GM23338 (cell line): ENCODE measurements around the gene NFX1. TPM values are rescaled to one million over a fixed set of nuclear protein-coding genes. Genes with fewer than 3 reads are reported as not detected.

ENCODE experiments used
- ATAC-seq: fragments of 200-7000 bp; cut with Tn5 transposase; 3 replicates; pipeline ENCODE4 v1.9.1; 2020
- DNase-seq: peaks from one replicate; pipeline ENCODE4 v3.0.0-alpha.2; 2015; ENCODE audit warnings: low spot score
- H2AFZ ChIP-seq: fragments of 200-600 bp; sonication (generic); 2 replicates; pipeline ENCODE4 v1.8.0; 2016; ENCODE audit warnings: antibody characterized with exemption, mild to moderate bottlenecking, moderate library complexity
- H3F3A ChIP-seq: fragments of 200-600 bp; sonication (generic); replicated peaks from 2 replicates; pipeline ENCODE4 v1.8.0; 2017; ENCODE audit warnings: antibody characterized with exemption, mixed run types, low read depth
- H3K27ac ChIP-seq: fragments of 200-600 bp; sonication (generic); 2 replicates; pipeline ENCODE4 v1.6.1; 2016; ENCODE audit warnings: low read depth
- H3K27me3 ChIP-seq: fragments of 200-600 bp; sonication (generic); 2 replicates; pipeline ENCODE4 v1.8.0; 2016; ENCODE audit warnings: mild to moderate bottlenecking, mixed run types, moderate library complexity; ENCODE audit not compliant: insufficient read depth
- H3K36me3 ChIP-seq: fragments of 200-600 bp; sonication (generic); 2 replicates; pipeline ENCODE4 v1.8.0; 2016; ENCODE audit warnings: mild to moderate bottlenecking; ENCODE audit not compliant: insufficient read depth
- H3K4me1 ChIP-seq: fragments of 200-600 bp; sonication (generic); 2 replicates; pipeline ENCODE4 v1.8.0; 2016; ENCODE audit warnings: mild to moderate bottlenecking, moderate library complexity; ENCODE audit not compliant: insufficient read depth
- H3K4me2 ChIP-seq: fragments of 200-600 bp; sonication (generic); 2 replicates; pipeline ENCODE4 v1.7.1; 2017; ENCODE audit warnings: mixed run types
- H3K4me3 ChIP-seq: fragments of 200-600 bp; sonication (generic); 2 replicates; pipeline ENCODE4 v1.6.1; 2016; ENCODE audit warnings: mixed run types
- H3K79me2 ChIP-seq: fragments of 200-600 bp; sonication (generic); replicated peaks from 2 replicates; pipeline ENCODE4 v1.8.0; 2017; ENCODE audit warnings: mild to moderate bottlenecking; ENCODE audit not compliant: insufficient read depth
- H3K9me2 ChIP-seq: fragments of 200-600 bp; sonication (generic); 2 replicates; pipeline ENCODE4 v1.8.0; 2017; ENCODE audit not compliant: insufficient read depth
- H4K20me1 ChIP-seq: fragments of 200-600 bp; sonication (generic); replicated peaks from 2 replicates; pipeline ENCODE4 v1.8.0; 2017; ENCODE audit warnings: mild to moderate bottlenecking; ENCODE audit not compliant: insufficient read depth
- H3K27ac Mint-ChIP-seq: 2 replicates; pipeline ENCODE4 v1.8.0; 2020; ENCODE audit warnings: inconsistent platforms, mild to moderate bottlenecking, moderate library complexity, mixed read lengths
- H3K27me3 Mint-ChIP-seq: 3 replicates; pipeline ENCODE4 v1.8.0; 2022; ENCODE audit warnings: low read depth, mild to moderate bottlenecking, moderate library complexity, mixed read lengths, inconsistent platforms; ENCODE audit not compliant: insufficient read depth, poor library complexity
- H3K36me3 Mint-ChIP-seq: 3 replicates; pipeline ENCODE4 v1.8.0; 2021; ENCODE audit warnings: low read depth, mild to moderate bottlenecking, inconsistent platforms, moderate library complexity, mixed read lengths
- H3K4me1 Mint-ChIP-seq: 3 replicates; pipeline ENCODE4 v1.8.0; 2020; ENCODE audit warnings: mild to moderate bottlenecking, inconsistent platforms, mixed read lengths
- H3K4me3 Mint-ChIP-seq: 3 replicates; pipeline ENCODE4 v1.8.0; 2021; ENCODE audit warnings: moderate library complexity, mild to moderate bottlenecking, inconsistent platforms, mixed read lengths
- H3K9me3 Mint-ChIP-seq: 3 replicates; pipeline ENCODE4 v1.8.0; 2020; ENCODE audit warnings: moderate library complexity, mild to moderate bottlenecking, inconsistent platforms, mixed read lengths
- EZH2 ChIP-seq: fragments of 200-600 bp; sonication (generic); IDR thresholded peaks from one replicate; pipeline ENCODE4 v1.8.0; 2017; ENCODE audit warnings: antibody characterized with exemption, mild to moderate bottlenecking, low read depth; ENCODE audit not compliant: unreplicated experiment
- JUNB ChIP-seq: IDR thresholded peaks from one replicate; pipeline ENCODE4 v1.6.1; 2016; ENCODE audit warnings: antibody characterized with exemption; ENCODE audit not compliant: unreplicated experiment
- POLR2AphosphoS5 ChIP-seq: IDR thresholded peaks from 2 replicates; pipeline ENCODE4 v1.6.1; 2016; ENCODE audit warnings: antibody characterized with exemption, low read depth
- ZNF114 ChIP-seq: fragments of 250-450 bp; sonication (Bioruptor Pico); IDR thresholded peaks from 2 replicates; pipeline ENCODE4 v1.5.0; 2020; ENCODE audit warnings: mild to moderate bottlenecking, moderate library complexity
- ZNF462 ChIP-seq: fragments of 250-450 bp; sonication (Bioruptor Pico); IDR thresholded peaks from 2 replicates; pipeline ENCODE4 v1.5.0; 2020; ENCODE audit warnings: mild to moderate bottlenecking, moderate library complexity
- polyA plus RNA-seq: library from polyadenylated mRNA; unstranded; fragments of >200 nt; fragmentation: Nextera tagmentation; extraction: Ambion mirVana; gene quantifications from 2 replicates; pipeline ENCODE4 v1.2.1, GENCODE V29; 2016
- total RNA-seq: library from RNA; depleted of rRNA; stranded (reverse); fragments of >200 nt; shearing (Covaris generic); gene quantifications from 2 replicates; pipeline ENCODE4 v1.2.3, GENCODE V29; 2014
- TF ChIP-seq, protein P1 (sequence below): IDR thresholded peaks from 2 replicates; pipeline ENCODE4 v1.6.1; 2016; ENCODE audit warnings: antibody characterized with exemption

The NFX1 gene
- total and polyA plus RNA-seq, 2 experiments from 2014 or later: 13.9 to 26.1 TPM

DNA sequence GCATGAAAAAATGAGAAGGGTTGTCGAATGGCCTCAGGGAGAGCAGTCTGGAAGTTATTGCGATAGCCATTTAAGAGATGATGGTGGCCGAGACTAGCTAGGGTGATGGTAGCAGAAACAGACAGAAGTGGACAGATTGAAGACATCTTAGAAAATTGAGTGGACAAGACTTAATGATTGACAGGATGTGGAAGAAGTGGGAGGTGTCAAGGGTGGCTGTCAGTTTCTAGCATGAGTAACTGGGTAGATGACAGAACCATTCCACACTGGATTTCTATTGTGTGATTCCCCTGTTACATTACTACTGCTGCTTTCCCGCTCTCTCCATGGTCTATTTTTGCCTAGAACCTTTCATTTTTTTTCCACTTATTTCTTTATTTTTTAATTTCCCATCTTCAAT lies 12.8 kb upstream of the NFX1 start:
- Histone ChIP-seq H2AFZ (no peak overlapping the region), H3K4me2 (no peak overlapping the region), H4K20me1 (no peaks in the 10 kb centered on the region), H3K9me2 (no peaks in the 10 kb centered on the region), H3K27ac (no peak overlapping the region), H3K4me3 (no peak overlapping the region), H3F3A (no peaks in the 10 kb centered on the region), H3K79me2 (peaks cover 9% of the 10 kb centered on the region), H3K27me3 (no peaks in the 10 kb centered on the region), H3K4me1 (no peaks in the 10 kb centered on the region), H3K36me3 (peaks cover 31% of the 10 kb centered on the region)
- TF ChIP-seq ZNF462 (CRISPR knock-in tag): no peak
- no peak for TF ChIP-seq EZH2
- no peak for TF ChIP-seq JUNB
- no peak for TF ChIP-seq ZNF114
- TF ChIP-seq POLR2AphosphoS5: no peak
- TF ChIP-seq, protein P1, sequence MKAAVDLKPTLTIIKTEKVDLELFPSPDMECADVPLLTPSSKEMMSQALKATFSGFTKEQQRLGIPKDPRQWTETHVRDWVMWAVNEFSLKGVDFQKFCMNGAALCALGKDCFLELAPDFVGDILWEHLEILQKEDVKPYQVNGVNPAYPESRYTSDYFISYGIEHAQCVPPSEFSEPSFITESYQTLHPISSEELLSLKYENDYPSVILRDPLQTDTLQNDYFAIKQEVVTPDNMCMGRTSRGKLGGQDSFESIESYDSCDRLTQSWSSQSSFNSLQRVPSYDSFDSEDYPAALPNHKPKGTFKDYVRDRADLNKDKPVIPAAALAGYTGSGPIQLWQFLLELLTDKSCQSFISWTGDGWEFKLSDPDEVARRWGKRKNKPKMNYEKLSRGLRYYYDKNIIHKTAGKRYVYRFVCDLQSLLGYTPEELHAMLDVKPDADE: no peak
- Mint-ChIP-seq H3K27me3 (peaks cover 4% of the 10 kb centered on the region), H3K27ac (no peak overlapping the region), H3K9me3 (no peaks in the 10 kb centered on the region), H3K4me3 (no peak overlapping the region), H3K4me1 (no peaks in the 10 kb centered on the region), H3K36me3 (peaks cover 36% of the 10 kb centered on the region)
- ATAC-seq (no peak), DNase-seq (no peak)
